Measurements from ENCODE around the gene THRB.

GRCh38 chr3:24343084-24343783, 151.4 kb downstream of the THRB start:
- TF ChIP-seq ZNF274 (IDR thresholded peaks at IDR 0.05; ENCODE audit: low read depth, low read length): no peak
- no peak for TF ChIP-seq YY1 (IDR thresholded peaks at IDR 0.05; ENCODE audit: insufficient read depth, insufficient read length)
- TF ChIP-seq SUZ12 (IDR thresholded peaks at IDR 0.05; ENCODE audit: extremely low read depth, insufficient read depth, insufficient read length): no peak

All from NT2/D1 (cell line).